SJSA1 (cell line): Measurements from ENCODE around the gene ZP3. TPM values are rescaled to one million over a fixed set of nuclear protein-coding genes. Genes with fewer than 3 reads are reported as not detected.
"Not testable (repeated sequence)": the region's sequence is repeated elsewhere in the genome, so short reads cannot be mapped to it uniquely, and the experiment has no call there.

ENCODE experiments used
- DNase-seq, 2 experiments: peaks; one replicate each; pipeline ENCODE4 v3.0.0-alpha.2; 2015 to 2020; ENCODE audit warnings: low spot score in 2 of 2, low read depth in 1 of 2
- H3K27ac ChIP-seq: fragments of 250-450 bp; sonication (Bioruptor Pico); 2 replicates; pipeline ENCODE4 v1.5.1; 2020; ENCODE audit warnings: mild to moderate bottlenecking, moderate library complexity
- H3K27me3 ChIP-seq: fragments of 250-450 bp; sonication (Bioruptor Pico); replicated peaks from 2 replicates; pipeline ENCODE4 v1.5.1; 2020; ENCODE audit warnings: mild to moderate bottlenecking, moderate library complexity
- H3K36me3 ChIP-seq: fragments of 250-450 bp; sonication (Bioruptor Pico); 2 replicates; pipeline ENCODE4 v1.5.1; 2020; ENCODE audit warnings: mild to moderate bottlenecking
- H3K4me1 ChIP-seq: fragments of 250-450 bp; sonication (Bioruptor Pico); replicated peaks from 2 replicates; pipeline ENCODE4 v1.6.1; 2021; ENCODE audit warnings: mild to moderate bottlenecking
- H3K4me3 ChIP-seq: fragments of 250-450 bp; sonication (Bioruptor Pico); 2 replicates; pipeline ENCODE4 v1.5.1; 2020; ENCODE audit warnings: mild to moderate bottlenecking
- H3K9me3 ChIP-seq: fragments of 250-450 bp; sonication (Bioruptor Pico); replicated peaks from 2 replicates; pipeline ENCODE4 v1.5.1; 2020; ENCODE audit warnings: mild to moderate bottlenecking
- total RNA-seq: library from RNA; depleted of rRNA; stranded (reverse); fragments of >200 nt; shearing (Covaris generic); gene quantifications from 2 replicates; pipeline ENCODE4 v1.2.3, GENCODE V29; 2014

ZP3 gene
- total RNA-seq, 1 experiment from 2014 or later = 0.58 TPM

GRCh38 chr7:76417654-76418310 is 7.0 kb upstream of the ZP3 start:
- H3K27ac ChIP-seq, H3K27me3 ChIP-seq, H3K36me3 ChIP-seq, H3K4me3 ChIP-seq, DNase-seq, H3K9me3 ChIP-seq: not testable (repeated sequence)
- peaks cover 12% of the 10 kb centered on the region for H3K4me1 ChIP-seq

- peak; percentile 82 to 91 for DNase-seq
- not testable (repeated sequence) for H3K4me3 ChIP-seq, H3K27me3 ChIP-seq, H3K36me3 ChIP-seq, H3K9me3 ChIP-seq
- Histone ChIP-seq H3K27ac (peak overlapping the region; percentile 85), H3K4me1 (peaks cover 32% of the 10 kb centered on the region)
Observed at GRCh38 chr7:76421097-76421496, 3.7 kb upstream of the ZP3 start.

- H3K36me3 ChIP-seq = no peaks in the 10 kb centered on the region
- peaks cover 32% of the 10 kb centered on the region for H3K4me1 ChIP-seq
- no peak overlapping the region for H3K4me3 ChIP-seq
- H3K9me3 ChIP-seq = no peaks in the 10 kb centered on the region
- H3K27ac ChIP-seq = peak overlapping the region; percentile 53; the same call in 1 of the 2 replicates
- no peaks in the 10 kb centered on the region for H3K27me3 ChIP-seq
- no peak for DNase-seq
Observed at GRCh38 chr7:76423666-76424412, 911 bp upstream of the ZP3 start.

DNA sequence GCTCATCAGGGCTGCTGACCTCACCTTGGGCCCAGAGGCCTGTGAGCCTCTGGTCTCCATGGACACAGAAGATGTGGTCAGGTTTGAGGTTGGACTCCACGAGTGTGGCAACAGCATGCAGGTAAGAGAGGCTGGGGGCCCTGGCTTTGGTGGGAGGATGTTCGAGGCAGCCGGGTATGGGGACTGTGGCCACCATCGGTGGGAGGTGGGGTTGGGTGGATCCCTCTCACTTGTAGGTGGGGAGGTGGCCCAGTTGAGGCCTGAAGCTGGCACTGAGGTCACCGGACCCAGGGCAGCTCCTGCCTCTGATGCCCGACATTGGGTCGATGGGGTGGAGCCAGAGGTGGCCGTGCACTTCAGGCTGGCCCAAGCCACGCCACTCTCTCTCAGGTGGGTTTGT is 406 bp downstream of the ZP3 start:
- no peaks in the 10 kb centered on the region for H3K27me3 ChIP-seq
- no peak overlapping the region for H3K27ac ChIP-seq
- peaks cover 32% of the 10 kb centered on the region for H3K4me1 ChIP-seq
- H3K4me3 ChIP-seq = no peak overlapping the region
- H3K9me3 ChIP-seq = no peaks in the 10 kb centered on the region
- H3K36me3 ChIP-seq = no peaks in the 10 kb centered on the region
- no peak for DNase-seq

GRCh38 chr7:76425558-76425957 is 808 bp downstream of the ZP3 start:
- DNase-seq, H3K4me3 ChIP-seq, H3K36me3 ChIP-seq, H3K27ac ChIP-seq, H3K9me3 ChIP-seq, H3K27me3 ChIP-seq: not testable (repeated sequence)
- peaks cover 32% of the 10 kb centered on the region for H3K4me1 ChIP-seq

DNA sequence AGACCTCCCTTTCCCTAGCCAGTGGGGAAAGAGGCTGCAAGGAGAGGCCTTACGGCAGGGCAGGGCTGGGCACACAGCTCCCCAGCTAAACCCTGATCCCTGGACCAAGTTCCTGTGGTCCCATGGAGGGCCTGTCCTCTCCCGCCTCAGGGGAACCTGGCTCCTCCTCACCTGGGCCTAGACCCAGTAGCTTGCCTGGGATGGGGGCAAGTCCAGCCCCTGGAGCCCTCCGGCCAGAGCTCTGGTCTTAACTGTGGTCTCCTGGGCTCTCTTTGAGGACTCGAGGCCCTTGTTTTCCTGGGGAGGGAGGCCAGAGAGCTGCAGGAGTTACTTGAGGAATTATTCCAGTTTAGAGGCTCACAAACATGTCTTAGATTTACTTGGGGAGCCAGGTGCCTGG is 1.5 kb downstream of the ZP3 start:
- no peak for DNase-seq

DNA sequence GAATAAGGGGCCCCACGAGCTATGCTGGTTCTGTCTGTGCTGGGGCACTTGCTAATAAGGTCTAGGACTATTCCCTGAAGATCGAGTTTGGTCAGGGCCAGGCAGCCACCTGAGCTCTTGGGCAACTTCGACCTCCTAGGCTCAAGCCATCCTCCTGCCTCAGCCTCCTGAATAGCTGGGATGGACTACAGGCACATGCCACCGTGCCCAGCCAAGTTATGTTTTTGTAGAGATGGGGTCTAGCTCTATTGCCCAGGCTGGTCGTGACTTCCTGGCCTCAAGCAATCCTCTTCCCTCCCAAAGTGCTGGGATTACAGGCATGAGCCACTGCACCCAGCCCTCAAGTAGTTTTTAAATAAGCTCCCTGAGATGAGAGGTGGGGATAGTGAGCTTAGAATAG is 2.9 kb downstream of the ZP3 start:
- no peak for DNase-seq
- no peaks in the 10 kb centered on the region for H3K9me3 ChIP-seq
- H3K27ac ChIP-seq = no peak overlapping the region
- H3K36me3 ChIP-seq = no peaks in the 10 kb centered on the region
- H3K27me3 ChIP-seq = no peaks in the 10 kb centered on the region
- H3K4me3 ChIP-seq = no peak overlapping the region
- peaks cover 19% of the 10 kb centered on the region for H3K4me1 ChIP-seq

More for the DNA sequence above, 1.5 kb downstream of the ZP3 start:
- H3K4me1 ChIP-seq = peaks cover 25% of the 10 kb centered on the region
- H3K36me3 ChIP-seq = no peaks in the 10 kb centered on the region
- H3K27me3 ChIP-seq = no peaks in the 10 kb centered on the region
- H3K4me3 ChIP-seq = no peak overlapping the region
- H3K9me3 ChIP-seq = no peaks in the 10 kb centered on the region
- H3K27ac ChIP-seq = no peak overlapping the region

DNA sequence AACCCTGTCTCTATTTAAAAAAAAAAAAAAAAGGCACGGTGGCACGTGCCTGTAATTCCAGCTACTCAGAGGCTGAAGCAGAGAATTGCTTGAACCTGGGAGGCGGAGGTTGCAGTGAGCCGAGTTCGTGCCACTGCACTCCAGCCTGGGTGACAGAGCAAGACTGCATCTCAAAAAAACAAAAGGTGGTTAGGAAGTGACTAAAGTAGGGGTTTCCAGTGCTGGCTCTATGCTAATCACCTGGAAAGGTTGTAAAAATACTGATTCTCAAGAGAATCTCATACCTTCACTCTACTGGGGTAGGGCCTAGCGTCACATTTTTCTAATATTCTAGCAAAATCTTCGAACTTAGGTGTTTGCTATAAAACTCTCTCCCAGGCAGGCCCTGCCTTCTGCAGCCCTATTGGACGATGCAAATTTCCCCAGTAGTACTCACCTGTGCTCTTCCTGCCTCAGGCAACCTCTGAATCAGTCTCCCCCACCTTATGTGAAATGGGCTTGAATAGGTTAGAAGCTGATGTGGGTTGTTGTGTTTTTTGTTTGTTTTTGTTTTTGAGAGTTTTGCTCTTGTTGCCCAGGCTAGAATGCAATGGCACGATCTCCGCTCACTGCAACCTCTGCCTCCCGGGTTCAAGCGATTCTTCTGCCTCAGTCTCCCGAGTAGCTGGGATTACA is 3.5 kb downstream of the ZP3 start:
- no peak overlapping the region for H3K27ac ChIP-seq
- H3K36me3 ChIP-seq = no peaks in the 10 kb centered on the region
- H3K27me3 ChIP-seq = no peaks in the 10 kb centered on the region
- no peak for DNase-seq
- no peak overlapping the region for H3K4me3 ChIP-seq
- H3K9me3 ChIP-seq = no peaks in the 10 kb centered on the region
- peaks cover 15% of the 10 kb centered on the region for H3K4me1 ChIP-seq

DNA sequence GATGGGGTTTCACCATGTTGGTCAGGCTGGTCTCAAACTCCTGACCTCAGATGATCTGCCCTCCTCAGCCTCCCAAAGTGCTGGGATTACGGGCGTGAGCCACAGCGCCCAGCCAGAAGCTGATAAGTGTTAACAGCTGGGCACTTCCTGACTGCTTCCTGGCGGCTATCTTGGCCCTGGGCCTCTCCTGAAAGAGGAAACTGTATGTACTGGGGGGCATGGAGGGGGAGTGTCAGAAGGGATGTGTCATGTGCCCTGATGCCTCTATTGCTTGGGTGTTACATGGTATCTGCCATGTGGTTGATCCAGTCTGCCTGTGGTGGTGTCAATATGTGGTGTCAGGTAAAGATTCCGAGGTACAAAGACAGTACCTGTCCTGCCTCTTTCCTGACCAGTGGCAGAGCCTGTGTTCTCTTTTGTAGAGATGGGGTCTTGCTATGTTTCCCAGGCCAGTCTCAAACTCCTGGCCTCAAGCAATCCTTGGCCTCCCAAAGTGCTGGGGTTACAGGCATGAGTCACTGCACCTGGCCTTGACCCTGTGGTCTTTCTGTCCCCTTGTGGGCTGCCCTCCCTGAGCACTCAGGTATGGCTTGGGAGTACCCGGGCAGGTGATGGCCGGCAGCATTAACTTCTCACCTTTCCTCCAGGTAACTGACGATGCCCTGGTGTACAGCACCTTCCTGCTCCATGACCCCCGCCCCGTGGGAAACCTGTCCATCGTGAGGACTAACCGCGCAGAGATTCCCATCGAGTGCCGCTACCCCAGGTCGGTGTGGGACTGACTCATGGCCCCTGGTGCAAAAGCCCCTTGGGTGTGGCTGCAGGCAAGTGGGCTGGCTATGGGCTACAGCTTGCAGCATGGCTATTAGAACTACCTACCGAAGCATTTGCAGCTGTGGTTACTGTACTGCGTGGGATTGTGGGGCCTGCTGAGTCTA is 4.4 kb downstream of the ZP3 start:
- peaks cover 6% of the 10 kb centered on the region for H3K4me1 ChIP-seq
- peak in 1 of 2 experiments; percentile 37 for DNase-seq
- H3K4me3 ChIP-seq = no peak overlapping the region
- H3K36me3 ChIP-seq = no peaks in the 10 kb centered on the region
- no peaks in the 10 kb centered on the region for H3K27me3 ChIP-seq
- no peak overlapping the region for H3K27ac ChIP-seq
- no peaks in the 10 kb centered on the region for H3K9me3 ChIP-seq

DNA sequence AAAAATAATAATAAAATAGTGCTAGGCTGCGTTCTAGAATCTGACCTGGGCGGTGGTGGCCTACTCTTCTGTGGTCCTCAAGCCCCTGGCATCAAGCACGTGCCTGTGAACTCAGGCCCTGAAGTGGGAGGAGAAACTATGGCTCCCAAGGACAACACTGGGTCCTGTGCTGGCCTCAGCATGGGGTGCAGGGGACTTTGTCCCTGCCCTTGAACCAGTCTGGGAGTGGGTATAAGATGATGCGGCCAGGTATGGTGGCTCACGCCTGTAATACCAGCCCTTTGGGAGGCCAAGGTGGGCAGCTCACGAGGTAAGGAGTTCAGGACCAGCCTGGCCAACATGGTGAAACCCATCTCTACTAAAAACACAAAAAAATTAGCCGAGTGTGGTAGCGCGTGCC is 5.5 kb downstream of the ZP3 start:
- DNase-seq = peak in 1 of 2 experiments; percentile 25
- Histone ChIP-seq H3K36me3 (no peaks in the 10 kb centered on the region), H3K27ac (no peak overlapping the region), H3K4me1 (no peaks in the 10 kb centered on the region), H3K4me3 (no peak overlapping the region), H3K9me3 (no peaks in the 10 kb centered on the region), H3K27me3 (no peaks in the 10 kb centered on the region)

DNA sequence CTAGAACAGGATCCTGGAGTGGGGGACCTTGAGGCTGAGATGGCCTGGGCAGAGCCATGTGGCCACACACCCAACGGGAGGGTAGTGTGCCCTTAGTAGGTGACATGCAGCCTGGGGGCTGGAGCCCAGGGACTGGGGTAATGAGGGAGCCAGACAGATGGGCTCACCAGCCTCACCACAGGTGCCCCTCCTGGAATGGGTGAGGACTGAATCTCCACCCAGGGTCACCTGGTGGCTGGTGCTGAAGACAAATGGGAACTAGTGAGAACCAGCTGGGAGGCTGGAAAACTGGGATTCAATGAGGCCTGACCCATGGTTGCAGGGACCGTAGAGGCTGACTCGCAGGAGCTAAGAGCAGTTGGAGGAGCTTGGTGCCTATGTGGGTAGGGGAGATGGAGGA is 6.1 kb downstream of the ZP3 start:
- Histone ChIP-seq H3K9me3 (no peaks in the 10 kb centered on the region), H3K36me3 (no peaks in the 10 kb centered on the region), H3K27me3 (no peaks in the 10 kb centered on the region), H3K4me3 (no peak overlapping the region), H3K4me1 (no peaks in the 10 kb centered on the region), H3K27ac (no peak overlapping the region)
- peak in 1 of 2 experiments; percentile 32 for DNase-seq

- H3K36me3 ChIP-seq = not testable (repeated sequence)
Observed at GRCh38 chr7:76437873-76438272, 13.1 kb downstream of the ZP3 start.

DNA sequence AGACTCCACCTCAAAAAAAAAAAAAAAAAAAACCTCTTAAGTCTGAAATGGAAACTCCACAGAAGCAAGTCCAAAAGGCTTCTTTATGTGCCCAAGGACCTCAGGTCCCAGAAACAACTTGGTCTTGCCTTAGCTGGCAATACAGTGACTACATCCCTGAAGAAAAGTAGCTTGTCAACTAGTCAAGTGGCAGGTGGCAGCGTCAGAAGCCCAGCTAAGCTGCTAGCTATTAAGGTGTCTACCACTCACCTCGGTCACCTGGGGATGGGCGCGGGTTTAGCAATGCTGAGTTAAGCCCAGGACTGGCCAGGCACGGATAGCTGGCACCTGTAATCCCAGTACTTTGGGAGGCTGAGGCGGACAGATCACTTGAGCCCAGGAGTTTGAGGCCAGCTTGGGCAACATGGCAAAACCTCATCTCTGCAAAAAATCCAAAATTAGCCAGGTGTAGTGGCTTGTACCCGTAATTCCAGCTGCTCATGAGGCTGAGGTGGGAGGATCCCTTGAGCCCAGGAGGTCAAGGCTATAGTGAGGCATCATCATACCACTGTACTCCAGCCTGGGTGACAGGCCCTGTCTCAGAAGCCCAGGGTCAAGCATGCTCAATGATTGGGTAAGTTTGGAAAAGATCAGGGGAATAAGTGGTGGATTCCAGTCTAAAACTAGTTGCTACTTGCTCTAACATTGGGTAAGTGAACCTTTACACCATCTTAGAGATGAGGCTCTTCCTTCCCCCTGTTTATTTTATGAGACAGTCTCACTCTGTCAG is 14.6 kb downstream of the ZP3 start:
- H3K36me3 ChIP-seq, H3K27ac ChIP-seq, DNase-seq, H3K9me3 ChIP-seq, H3K27me3 ChIP-seq, H3K4me1 ChIP-seq, H3K4me3 ChIP-seq: not testable (repeated sequence)

More at GRCh38 chr7:76437873-76438272, 13.1 kb downstream of the ZP3 start:
- peak; percentile 62 to 86 for DNase-seq
- not testable (repeated sequence) for H3K4me3 ChIP-seq, H3K9me3 ChIP-seq, H3K4me1 ChIP-seq, H3K27me3 ChIP-seq, H3K27ac ChIP-seq
